IPS DF 19.7 (cell line): ENCODE results near the gene BAZ2B.
"Not testable (repeated sequence)": the region's sequence is repeated elsewhere in the genome, so short reads cannot be mapped to it uniquely, and the experiment has no call there.

Source experiments
- DNase-seq: peaks from one replicate; pipeline ENCODE4 v3.0.0-alpha.2; 2013; ENCODE audit warnings: low read depth, low spot score

BAZ2B gene

DNA sequence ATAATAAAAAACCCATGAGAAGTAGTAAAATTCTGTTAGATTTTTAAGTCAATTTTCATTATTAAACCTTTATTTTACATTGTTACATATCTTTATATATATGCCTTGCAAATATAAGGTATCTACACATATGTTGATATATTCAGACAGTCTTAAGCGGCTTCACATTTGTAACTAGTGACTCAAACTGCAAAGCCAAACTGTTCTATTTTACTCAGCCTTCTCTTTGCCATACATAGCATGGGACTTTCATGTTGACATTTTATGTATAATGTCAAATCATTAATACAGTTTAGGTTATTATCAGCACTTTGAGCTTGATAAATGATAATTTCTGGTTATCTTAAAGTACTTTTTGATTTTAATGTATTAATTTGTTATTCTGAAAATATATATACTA is 204.9 kb downstream of the BAZ2B start:
- no peak for DNase-seq

DNA sequence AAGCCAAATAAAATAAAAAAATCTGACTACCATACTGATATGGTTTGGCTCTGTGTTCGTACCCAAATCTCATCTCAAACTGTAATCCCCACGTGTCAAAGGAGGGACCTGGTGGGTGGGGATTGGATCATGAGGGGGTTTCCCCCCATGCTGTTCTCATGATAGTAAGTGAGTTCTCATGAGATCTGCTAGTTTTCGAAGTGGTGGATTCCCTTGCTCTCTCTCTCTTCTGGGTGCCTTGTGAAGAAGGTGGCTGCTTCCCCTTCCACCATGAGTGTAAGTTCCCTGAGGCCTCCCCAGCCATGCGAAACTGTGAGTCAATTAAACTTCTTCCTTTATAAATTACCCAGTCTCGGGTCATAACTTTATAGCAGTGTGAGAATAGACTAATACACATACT is 206.1 kb downstream of the BAZ2B start:
- no peak for DNase-seq

DNA sequence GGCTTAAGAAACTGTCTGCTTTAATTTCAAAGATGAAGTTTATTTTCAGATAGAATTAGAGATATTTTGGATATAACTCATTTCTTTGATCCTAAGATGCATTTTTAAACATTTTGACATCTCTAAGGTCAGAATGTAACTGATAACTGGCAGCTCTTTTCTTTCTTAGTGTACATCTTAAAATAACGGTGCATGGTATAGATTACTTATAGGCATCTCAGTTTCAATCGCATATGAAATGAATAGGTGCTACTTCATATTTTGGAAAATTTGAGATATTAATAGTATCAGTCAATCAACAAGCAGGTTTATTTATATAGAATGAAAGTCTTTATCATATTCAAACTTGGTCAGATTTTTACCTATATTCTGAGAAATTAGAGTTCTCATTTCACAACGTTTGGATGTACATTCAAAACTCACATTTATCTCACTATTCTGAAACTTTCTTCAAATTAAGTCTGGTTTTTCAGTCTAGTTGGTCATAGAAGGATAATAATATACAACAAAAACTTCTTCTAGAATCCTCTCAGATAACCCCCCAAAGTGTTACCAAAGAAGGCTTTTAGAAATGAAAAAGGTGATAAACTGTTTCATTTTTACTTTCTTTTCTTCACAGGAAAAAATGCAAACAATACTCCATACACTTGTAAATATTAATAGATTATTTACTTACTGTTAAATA is 207.1 kb downstream of the BAZ2B start:
- DNase-seq: no peak

DNA sequence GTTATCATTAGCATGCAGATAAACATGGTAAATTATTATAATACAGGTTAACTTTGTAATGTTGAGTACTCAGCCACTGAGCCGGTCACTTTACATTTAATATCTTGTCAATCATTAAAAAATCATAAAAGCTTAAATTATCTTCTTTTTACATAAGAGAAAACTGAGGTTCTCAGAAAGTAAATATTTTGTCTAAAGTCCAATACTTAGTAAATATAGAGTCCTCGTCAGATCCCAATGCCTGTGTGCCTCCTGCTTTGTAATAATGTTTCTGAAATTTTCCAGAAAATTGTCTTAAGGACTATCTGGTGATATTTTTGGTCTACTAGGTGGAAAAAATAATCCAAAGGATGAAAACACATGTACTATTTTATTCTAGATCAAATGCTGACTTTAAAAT is 213.6 kb downstream of the BAZ2B start:
- DNase-seq: no peak

DNA sequence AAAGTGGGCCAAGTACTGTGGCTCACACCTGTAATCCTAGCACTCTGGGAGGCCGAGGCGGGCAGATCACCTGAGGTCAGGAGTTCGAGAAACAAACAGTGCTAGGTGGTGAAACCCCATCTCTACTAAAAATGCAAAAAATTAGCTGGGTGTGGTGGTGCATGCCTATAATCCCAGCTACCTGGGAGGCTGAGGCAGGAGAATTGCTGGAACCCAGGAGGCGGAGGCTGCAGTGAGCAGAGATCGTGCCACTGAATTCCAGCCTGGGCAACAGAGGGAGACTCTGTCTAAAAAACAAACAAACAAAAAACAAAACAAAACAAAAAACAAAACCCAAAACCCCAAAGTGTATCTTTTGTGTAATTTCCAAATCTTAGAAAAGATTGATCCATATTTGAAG is 214.2 kb downstream of the BAZ2B start:
- not testable (repeated sequence) for DNase-seq

DNA sequence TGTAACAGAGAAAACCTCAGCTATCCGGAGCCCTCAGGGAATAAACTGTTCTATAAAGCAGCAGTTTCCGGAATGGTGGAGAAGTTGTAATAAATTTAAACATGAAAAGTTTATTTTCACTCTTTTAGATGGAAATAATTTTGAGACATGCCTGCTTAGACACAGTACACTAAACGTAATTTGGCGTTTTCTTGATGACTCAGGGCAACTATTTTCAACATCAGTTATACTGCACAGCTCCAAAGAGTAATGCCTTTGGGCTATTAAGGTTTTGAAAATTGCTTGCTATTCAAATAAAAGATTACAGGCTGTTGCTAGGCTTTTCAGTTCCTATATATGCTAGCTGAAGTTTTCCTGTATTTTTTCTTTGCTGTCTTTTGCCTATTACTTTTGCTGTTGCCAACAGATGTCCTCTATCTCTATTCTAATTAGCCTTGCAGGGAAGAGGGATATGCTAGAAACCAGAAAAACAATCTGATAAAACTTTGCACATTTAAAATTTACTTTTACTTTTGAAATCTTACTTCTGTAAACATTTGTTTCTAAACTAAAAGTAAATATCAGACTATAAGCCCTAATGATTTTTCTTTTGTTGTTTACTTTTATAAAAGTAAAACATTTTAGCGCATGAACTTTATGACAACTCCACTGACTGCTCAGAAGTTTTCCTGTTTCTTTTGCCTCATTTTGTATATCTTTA is 216.5 kb downstream of the BAZ2B start:
- no peak for DNase-seq

DNA sequence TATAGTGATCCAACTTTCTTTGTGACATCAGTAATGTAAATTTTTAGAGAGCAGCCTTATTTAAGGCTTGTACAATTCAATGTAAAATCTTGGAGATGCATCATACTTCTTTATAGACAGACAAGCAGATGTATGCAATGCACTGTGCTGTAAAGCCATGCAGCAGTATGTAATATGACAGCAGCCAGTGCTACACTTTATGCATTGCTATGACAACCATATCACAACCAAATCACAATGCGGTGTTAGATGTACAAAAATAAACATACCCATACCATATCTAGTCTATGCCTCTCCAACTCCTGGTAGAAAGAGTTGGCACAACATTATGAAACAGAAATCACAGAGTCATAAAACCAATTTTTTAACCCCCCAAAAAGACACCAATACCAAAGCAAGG is 219.5 kb downstream of the BAZ2B start:
- DNase-seq: no peak

DNA sequence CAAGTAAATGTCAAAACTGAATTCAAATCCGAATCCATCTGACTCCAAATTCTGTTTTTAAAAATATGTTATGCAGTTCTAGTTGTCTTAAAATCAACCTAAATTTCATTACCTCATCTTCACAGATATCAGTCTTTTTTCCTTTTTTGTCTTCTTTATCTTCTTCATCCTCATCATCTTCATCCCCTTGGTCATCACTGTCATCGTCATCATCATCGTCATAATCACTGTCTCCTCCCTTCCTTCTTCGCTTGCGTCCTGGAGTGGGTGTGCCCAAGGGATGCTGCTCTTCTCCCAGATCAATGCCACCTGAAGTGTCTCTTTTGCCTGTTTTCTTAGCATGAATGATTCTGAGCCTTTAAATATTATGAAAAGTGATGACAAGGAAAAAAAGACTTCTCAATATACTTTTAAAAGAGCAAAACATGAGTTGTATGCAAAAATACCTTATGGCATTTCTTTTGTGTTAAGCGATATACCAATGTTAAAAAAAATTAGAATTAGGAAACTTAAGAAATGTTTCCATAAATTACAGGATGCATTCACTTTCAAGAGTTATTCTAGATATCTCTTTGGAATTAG is 233.8 kb downstream of the BAZ2B start:
- no peak for DNase-seq

DNA sequence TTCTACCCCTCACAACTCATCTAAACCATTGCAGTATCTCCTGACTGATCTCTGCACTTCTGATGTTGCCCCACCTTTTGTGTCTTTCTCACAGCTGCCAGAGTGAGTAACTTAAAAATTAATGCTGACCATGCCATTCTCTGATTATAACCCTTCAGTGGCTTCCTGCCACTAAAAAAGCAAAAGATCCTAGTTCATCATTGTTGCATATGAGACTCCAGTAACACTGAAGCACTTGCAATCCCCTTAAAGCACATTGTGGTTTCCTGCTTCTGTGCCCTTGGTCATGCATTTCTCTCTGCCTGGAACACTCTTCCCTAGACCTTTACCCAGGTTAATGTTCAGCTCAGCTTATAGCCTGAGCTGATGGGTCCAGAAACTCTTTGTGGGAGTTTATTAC is 234.8 kb downstream of the BAZ2B start:
- no peak for DNase-seq

DNA sequence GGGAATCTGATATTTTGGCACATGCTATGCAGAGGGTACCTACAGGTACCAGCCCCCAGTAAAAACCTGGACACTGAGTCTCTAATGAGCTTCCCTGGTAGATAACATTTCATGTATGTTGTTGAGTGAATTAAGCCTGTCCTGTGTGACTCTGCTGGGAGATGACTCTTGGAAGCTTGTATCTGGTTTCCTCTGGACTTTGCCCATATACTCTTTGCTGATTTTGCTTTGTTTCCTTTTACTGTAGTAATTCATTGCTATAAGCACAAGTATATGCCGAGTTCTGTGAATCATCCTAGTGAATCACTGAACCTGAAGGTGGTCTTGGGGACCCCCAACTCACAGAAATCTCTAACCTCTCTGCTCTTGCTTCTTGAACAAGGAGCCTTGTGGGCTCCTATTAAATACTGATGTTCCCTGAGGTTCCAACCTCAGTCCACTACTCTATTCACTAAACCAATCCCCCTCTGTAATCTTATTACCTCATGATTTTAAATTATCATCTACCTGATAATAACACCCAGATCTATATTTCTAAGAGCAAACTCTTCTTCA is 235.6 kb downstream of the BAZ2B start:
- DNase-seq: no peak

DNA sequence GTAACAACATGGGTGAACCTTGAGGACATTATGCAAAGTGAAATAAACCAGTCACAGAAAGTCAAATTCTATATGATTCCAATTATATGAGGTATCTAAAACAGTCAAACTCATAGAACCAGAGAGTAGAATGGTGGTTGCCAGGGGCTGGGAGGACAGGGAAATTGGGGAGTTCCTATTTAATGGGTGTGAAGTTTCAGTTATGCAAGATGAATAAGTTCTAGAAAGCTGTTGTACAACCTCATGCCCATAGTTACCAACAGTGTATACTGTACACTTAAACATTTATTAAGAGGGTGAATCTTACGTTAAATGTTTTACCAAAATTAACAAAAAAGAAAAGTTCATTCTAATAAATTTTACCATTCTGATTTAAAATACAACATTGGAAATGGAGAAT is 237.2 kb downstream of the BAZ2B start:
- no peak for DNase-seq

DNA sequence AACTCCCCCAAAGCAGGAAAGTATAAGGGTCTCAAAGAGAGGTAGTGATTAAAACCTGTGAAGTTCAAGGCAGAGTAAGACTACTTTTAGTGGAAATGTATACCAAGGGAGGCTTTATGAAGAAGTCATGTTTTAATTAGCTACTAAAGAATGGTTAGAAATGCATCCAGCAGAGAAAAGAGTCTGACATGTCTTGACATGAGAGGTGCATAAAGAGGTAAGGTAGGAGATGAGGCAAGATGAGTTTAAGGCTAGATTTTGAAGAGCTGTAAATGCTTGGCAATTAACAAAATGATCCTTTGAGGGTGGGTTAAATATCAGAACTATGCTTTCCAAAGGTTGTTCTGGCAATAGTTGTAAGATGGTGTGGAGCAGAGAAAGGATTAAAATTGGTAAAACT is 241.1 kb downstream of the BAZ2B start:
- DNase-seq: no peak

DNA sequence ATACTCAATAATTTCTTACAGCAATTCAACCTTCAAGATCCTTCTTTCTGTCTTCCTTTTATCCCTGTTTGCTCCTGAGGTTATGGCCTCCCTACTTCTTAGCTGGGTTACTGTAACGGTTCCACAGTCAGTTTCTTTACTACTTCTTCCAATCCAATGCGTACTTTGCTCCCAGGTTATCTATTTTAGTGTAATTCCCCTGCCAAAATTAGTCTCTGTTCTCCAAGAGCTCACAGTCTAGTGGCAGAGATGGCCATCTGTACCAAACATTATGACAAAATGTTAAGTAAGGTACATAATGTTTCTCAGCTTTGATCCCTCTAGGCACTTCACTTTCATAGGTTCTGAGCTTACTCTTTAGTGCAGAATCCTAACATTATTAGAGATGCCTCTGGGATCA is 244.8 kb downstream of the BAZ2B start:
- DNase-seq: no peak

DNA sequence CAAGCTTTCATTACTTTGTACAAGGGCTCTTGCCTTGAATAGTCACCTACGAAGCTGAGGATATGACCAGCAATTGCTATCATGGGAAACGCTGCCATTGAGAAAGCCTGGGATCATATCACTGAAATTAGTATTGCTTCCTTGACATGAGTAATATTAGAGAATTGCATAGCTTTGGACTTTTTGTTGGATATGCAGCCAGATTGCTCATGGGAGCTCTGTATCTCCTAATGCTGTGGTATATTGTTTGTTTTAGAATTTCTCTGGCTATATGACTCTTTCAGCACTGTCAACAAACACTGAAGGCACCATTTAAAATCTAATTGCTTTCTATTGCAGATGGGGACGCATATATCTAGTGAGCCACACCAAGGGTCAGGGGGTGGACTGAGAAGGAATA is 249.8 kb downstream of the BAZ2B start:
- no peak for DNase-seq

DNA sequence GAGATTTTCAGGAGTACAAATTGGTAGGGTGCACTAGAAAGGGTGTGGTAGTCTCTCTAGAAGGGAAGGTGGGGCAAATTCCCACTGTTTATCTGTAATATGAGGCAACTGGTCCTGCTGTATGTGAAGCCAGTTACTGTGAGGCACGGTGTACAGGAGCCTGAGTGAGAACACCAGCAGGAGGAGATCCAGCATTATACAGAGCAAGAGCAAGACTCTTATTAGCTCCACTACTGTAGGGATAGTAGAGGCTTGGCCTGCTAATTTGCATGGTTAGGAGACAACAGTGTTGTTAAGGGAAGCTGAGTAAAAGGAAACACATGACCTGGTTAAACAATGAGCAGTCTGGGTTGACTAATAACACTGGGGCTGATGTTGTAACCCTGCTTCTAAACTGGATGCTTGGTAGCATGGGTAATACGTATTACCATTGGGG is 253.5 kb downstream of the BAZ2B start:
- no peak for DNase-seq

DNA sequence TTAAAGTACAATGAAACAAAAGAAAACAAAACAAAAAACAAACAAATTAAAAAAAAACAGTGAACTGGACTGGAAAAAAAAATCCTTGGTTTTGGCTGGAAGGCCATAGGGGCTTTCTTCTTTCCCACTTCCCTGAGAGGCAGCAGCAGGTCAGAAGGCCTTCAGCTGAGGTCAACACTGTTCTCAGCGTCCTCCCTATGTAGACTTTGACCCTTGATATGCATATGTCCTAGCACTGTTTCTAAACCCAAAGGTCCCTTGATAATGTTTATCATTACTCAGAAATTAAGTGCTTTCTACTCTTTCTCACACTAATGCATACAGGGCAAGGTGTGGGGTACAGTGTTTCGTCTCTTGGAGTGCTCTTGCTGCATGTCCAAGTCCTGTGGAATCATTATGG is 254.3 kb downstream of the BAZ2B start:
- no peak for DNase-seq

DNA sequence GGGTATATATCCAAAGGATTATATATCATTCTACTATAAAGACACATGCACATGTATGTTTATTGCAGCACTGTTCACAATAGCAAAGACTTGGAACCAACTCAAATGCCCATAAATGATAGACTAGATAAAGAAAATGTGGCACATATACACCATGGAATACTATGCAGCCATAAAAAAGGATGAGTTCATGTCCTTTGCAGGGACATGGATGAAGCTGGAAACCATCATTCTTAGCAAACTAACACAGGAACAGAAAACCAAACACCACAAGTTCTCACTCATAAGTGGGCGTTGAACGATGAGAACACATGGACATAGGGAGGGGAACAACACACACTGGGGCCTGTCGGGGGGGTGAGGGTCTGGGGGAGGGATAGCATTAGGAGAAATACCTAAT is 254.7 kb downstream of the BAZ2B start:
- DNase-seq: not testable (repeated sequence)

DNA sequence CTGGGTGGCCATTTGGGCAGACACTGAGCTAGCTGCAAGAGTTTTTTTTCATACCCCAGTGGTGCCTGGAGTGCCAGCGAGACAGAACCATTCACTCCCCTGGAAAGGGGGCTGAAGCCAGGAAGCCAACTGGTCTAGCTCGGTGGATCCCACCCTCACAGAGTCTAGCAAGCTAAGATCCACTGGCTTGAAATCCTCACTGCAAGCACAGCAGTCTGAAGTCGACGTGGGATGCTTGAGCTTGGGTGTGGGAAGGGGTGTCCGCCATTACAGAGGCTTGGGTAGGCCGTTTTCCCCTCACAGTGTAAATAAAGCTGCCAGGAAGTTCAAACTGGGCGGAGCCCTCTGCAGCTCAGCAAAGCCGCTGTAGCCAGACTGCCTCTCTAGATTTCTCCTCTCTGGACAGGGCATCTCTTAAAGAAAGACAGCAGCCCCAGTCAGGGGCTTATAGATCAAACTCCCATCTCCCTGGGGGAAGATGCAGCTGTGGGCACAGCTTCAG is 260.2 kb downstream of the BAZ2B start:
- DNase-seq: no peak

DNA sequence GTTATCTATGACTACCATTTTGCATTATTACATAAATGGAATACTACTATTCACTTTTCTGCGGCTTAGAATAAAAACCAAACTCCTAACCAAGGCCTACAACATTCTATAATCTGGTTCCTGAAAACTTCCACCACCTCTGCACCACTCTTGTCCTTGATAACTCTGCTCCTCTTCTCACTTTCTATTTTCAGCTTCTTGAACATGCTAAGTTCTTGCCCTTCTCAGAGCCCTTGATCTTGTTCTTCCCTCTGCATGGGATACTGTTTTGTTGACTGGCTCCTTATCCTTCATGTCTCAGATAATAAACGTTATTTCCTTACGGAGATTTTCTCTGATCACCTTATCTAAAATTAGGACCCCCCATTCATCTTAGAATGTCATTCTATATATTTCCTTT is 264.4 kb downstream of the BAZ2B start:
- no peak for DNase-seq

DNA sequence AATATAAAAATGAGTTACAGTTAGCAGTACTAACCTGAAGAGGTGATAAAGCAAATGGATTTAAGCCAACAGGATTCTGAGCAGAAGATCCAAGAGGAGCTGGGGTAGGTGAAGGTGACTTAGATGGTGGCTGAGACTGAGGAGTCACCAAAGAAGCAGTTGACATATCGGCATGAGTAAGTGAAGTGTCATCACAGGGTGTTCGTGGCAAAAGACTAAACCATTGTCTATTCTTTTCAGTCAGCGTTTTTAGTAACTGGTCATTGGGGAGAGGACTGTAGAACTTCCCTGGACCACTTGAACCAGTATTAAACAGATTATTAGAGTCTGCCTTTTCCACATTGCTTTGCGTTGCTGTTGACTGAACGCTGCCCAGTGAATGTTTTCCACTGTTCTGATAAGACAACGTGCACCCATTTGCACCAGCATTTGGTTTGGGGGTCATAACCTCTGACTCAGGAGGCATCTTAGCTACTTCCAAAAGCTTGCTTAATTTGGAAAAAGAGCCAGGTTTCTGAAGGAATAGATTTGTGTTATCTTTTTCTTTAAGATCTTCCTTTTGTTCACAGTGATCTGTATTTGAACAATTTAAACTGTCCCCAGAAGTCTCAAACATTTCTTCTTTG is 266.6 kb downstream of the BAZ2B start:
- DNase-seq: no peak

DNA sequence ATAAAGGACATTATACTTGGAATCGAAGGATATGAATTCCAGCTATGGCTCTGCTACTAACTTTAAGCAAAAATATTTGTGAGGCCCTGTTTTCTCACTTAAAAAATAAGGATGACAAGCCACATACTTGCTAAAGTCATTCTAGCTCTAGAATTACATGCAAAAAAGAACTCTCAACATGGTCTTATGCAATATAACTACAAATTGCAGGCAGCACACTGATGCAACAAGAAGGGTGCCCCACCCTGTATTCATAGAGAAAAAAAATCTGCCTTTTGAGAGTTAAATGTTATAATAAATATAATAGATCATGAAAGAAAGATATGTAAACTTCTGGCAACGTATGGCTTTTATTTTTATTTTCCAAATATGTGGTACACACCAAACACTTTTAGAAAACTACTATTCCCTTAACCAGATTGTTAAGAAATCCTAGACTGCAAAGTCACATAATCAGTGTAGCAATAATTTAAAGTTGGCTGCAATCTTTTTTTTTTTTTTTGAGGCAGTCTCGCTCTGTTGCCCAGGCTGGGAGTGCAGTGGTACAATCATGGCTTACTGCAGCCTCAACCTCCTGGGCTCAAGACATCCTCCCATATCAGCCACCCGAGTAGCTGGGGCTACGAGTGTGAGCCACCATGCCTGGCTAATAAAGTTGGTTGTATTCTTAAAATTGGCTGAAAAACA is 289.6 kb downstream of the BAZ2B start:
- no peak for DNase-seq

DNA sequence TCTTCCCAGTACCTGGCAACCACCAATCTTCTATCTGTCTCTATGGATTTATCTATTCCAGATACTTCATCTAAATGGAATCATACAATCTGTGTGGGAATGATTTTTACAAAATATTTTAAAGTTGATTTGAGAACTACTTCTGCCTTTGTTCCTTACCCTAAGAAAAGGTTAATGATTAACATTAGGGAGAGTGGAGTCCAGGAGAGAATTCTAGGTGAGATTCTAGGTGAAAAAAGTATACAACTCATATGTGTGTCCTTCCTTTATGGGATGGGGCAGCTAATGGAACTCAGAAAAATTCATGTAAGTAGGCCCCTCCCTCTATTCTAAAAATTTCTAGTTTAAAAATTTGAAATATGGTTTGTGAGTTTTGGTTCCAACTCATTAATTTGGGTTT is 293.9 kb downstream of the BAZ2B start:
- no peak for DNase-seq
